Astrocyte (in vitro differentiated cells and primary cell): ENCODE data around the gene CLIP2.

Experiments used
- EZH2 ChIP-seq: IDR thresholded peaks from 2 replicates; pipeline ENCODE4 v1.6.1; 2012; ENCODE audit warnings: mild to moderate bottlenecking, low read length, inconsistent platforms; ENCODE audit not compliant: insufficient read depth
- TF ChIP-seq, protein P1 (sequence below): IDR thresholded peaks from 2 replicates; pipeline ENCODE4 v1.5.1; 2011; ENCODE audit warnings: low read depth, mild to moderate bottlenecking, inconsistent platforms, low read length, moderate library complexity; ENCODE audit not compliant: insufficient read depth

DNA sequence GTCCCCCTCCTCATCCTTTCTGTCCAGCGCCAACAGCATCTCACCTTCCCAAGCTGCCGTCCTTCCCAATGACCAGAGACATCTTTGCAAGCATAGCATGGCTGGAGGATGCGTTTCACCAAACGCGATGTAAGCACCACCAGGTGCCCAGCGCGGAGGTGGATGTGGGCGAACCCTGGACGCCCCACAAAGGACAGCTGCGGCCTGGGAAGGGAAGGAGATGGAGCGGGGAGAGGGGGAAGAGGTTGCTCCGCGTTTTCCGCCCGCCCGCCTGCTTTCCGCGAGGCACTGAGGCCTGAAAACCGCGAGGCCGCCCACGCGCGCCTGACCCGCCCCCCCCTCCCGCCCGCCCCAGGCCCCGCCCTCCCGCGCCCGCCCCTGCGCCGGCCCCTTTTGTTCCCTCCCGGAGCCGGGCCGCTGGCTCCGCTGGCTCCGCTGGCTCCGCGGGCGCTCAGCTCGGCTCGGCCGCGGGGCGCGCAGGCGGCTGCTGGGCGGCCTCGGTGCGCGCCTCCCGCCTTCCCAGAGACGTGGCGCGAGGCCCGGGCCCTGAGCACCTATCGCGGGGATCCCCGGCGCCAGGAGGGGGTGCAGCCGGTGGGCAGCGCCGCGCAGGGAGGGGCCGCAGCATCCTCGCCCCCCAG, at the start of gene CLIP2:
- no peak for TF ChIP-seq EZH2
- TF ChIP-seq, protein P1, sequence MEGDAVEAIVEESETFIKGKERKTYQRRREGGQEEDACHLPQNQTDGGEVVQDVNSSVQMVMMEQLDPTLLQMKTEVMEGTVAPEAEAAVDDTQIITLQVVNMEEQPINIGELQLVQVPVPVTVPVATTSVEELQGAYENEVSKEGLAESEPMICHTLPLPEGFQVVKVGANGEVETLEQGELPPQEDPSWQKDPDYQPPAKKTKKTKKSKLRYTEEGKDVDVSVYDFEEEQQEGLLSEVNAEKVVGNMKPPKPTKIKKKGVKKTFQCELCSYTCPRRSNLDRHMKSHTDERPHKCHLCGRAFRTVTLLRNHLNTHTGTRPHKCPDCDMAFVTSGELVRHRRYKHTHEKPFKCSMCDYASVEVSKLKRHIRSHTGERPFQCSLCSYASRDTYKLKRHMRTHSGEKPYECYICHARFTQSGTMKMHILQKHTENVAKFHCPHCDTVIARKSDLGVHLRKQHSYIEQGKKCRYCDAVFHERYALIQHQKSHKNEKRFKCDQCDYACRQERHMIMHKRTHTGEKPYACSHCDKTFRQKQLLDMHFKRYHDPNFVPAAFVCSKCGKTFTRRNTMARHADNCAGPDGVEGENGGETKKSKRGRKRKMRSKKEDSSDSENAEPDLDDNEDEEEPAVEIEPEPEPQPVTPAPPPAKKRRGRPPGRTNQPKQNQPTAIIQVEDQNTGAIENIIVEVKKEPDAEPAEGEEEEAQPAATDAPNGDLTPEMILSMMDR = no peak
